CD4-positive, alpha-beta T cell treated with Interleukin-1 beta for 1 hour (primary cell): ENCODE data around the gene KRTAP1-4.
"Not testable (repeated sequence)": the region's sequence is repeated elsewhere in the genome, so short reads cannot be mapped to it uniquely, and the experiment has no call there.

Experiments
- DNase-seq, 2 donors: peaks; one replicate each; pipeline ENCODE4 v3.0.0-alpha.2; 2020 to 2022

The KRTAP1-4 gene

GRCh38 chr17:41002814-41003213 is 27.2 kb downstream of the KRTAP1-4 start:
- no peak for DNase-seq

- DNase-seq = no peak
Measured at GRCh38 chr17:41001795-41002194, 28.2 kb downstream of the KRTAP1-4 start.

GRCh38 chr17:40999563-40999962 is 30.4 kb downstream of the KRTAP1-4 start, which contains the start of gene KRTAP3-2:
TSS of gene KRTAP3-2 (minus strand) at chr17:40999906. CDS start at chr17:40999853, 53 bp downstream.
- DNase-seq = not testable (repeated sequence)

- no peak for DNase-seq
Measured at GRCh38 chr17:40997361-40997760, 32.6 kb downstream of the KRTAP1-4 start.

- DNase-seq = no peak
Measured at GRCh38 chr17:40996829-40997228, 33.2 kb downstream of the KRTAP1-4 start.

- DNase-seq = no peak
Measured at GRCh38 chr17:40995116-40995515, 34.9 kb downstream of the KRTAP1-4 start.

- DNase-seq = no peak
Measured at GRCh38 chr17:40993839-40994238, 36.2 kb downstream of the KRTAP1-4 start, which contains the start of gene KRTAP3-3. TSS of gene KRTAP3-3 (minus strand) at chr17:40994164. CDS start at chr17:40994097, 67 bp downstream.

- no peak for DNase-seq
Measured at GRCh38 chr17:40993084-40993483, 36.9 kb downstream of the KRTAP1-4 start.

- no peak for DNase-seq
Measured at GRCh38 chr17:40992666-40993065, 37.3 kb downstream of the KRTAP1-4 start.

- DNase-seq = no peak
Measured at GRCh38 chr17:40986920-40987319, 43.1 kb downstream of the KRTAP1-4 start.

- no peak for DNase-seq
Measured at GRCh38 chr17:40984226-40984625, 45.8 kb downstream of the KRTAP1-4 start, which contains the start of gene KRT40. TSS of gene KRT40 (minus strand) at chr17:40984326. CDS start at chr17:40984273, 53 bp downstream.

- DNase-seq = no peak
Measured at GRCh38 chr17:40981115-40981514, 48.9 kb downstream of the KRTAP1-4 start.

- no peak for DNase-seq
Measured at GRCh38 chr17:40980596-40980995, 49.4 kb downstream of the KRTAP1-4 start.

GRCh38 chr17:40980117-40980516 is 49.9 kb downstream of the KRTAP1-4 start:
- DNase-seq = no peak
